HG03045 (cell line): ENCODE results near the gene IQCN.

Source experiments
- ATAC-seq: cut with Tn5 transposase; IDR thresholded peaks from one replicate; pipeline ENCODE4 v1.9.1; 2021; ENCODE audit warnings: mild to moderate bottlenecking, moderate library complexity; ENCODE audit not compliant: unreplicated experiment

IQCN gene

DNA sequence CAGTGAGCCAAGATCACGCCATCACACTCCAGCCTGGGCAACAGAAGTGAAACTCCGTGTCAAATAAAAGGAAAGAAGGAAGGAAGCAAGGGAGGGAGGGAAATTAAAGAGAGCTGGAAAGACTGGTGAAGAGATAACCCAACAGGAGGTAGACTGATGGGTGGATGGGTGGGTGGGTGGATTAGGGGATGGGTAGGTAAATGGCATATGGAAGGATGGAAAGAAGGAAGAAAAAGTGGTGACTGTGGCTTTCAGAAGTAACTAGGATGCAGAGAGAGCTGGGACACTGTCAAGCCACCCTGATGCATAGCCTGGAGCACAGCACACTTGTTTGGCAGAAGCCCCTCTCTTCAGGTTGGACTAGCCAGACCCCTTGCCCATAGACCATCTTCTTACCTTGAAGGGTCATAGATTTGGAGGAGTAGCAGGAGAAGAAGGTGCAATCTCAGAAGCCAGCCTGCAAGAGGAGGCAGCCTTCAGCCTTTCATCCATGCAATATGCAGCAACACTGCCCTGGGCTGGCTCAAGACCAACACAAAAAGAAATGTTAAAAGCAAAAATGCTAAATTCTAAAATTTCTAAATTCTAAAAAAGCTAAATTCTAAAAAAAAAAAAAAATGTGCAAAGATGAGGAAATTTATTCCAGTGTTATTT, 5.1 kb downstream of the IQCN start:
- no peak for ATAC-seq

DNA sequence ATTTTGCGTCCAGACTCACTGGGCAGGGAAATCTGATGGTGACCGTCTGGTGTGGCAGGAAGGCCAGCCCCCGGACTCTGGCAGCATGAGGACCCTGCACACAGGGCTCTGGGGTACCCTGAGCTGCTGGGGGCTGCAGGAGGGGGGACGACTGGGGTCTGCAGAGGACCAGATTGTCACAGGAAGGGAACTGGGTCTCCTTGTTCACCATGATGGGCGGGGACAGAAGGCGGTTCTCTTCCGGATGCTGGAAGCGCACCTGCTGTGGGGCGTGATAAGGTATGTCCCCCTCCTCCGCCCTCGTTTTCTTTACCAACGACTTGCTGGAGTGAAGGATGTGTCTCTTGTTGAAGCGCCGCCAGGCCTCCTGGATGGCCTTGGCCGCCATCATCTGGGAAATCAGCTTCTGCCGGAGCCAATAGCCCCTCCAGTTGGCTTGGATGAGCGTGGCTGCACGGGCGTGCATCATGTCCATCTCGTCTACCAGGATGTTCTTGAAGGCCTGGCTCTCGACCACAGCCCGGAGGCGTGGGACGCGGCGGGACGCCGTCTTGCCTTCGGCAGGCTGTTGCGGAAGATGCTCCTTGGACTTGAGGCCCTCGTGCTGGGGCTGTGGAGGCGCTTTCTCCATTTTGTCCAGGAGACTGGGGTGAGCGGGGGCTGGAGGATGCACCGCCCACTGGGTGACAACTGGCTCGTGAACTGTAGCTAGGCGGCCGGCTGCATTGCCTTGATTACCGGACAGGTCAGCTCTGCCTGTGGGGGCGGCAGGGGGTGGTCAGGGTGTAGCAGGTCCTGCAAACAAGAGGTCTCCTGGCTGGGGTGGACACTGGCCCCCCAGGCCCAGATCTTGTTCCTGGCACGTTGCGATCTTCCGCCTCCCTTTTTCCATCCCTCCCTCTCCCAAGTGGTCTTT, 7.2 kb downstream of the IQCN start:
- no peak for ATAC-seq

DNA sequence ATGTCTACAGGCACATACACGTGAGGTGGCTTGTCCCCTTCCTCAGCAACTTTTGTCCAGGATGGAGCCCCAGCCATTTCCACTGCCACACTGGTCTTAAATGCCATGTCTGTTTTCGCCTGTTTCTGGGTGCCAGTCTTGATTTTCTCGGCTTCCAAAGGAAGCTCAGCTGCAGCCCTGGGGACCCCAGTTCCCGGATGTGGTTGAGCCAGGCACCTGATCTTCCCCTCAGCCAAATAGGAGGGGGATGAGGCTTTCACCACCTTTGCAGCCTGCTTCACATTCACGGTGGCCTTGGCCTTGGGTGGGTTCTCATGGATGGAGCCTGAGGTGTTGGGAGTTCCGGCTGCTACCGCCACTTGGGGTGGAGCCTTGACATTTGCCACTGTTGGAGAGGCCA, 8.7 kb downstream of the IQCN start:
- ATAC-seq, result no peak

DNA sequence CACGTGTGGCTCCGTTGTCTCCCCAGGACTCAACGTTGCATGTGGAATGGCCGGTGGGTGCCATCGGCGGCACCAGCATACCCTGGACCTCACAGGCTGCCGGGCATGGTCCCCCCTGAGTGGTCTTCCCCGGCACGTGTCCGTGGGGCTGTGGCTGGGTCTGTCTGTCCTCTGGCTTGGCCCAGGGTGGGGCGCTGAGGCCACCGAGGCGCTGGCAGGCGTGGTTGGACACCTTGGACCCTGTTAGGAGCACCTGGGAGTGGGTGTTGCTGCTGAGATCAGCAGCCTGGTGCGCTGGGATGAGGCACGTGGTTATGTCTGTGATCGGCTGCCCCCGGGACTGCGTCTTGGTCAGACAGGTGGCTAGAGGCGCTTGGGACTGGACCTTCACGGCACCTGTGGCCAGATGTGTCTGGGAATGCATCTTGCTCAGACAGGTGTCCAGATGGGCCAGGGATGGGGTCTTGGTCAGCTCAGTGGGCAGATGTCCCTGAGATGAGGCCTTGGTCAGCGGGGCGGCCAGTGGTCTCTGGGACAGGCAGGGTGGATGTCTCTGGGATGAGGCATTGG, 9.2 kb downstream of the IQCN start:
- no peak for ATAC-seq

DNA sequence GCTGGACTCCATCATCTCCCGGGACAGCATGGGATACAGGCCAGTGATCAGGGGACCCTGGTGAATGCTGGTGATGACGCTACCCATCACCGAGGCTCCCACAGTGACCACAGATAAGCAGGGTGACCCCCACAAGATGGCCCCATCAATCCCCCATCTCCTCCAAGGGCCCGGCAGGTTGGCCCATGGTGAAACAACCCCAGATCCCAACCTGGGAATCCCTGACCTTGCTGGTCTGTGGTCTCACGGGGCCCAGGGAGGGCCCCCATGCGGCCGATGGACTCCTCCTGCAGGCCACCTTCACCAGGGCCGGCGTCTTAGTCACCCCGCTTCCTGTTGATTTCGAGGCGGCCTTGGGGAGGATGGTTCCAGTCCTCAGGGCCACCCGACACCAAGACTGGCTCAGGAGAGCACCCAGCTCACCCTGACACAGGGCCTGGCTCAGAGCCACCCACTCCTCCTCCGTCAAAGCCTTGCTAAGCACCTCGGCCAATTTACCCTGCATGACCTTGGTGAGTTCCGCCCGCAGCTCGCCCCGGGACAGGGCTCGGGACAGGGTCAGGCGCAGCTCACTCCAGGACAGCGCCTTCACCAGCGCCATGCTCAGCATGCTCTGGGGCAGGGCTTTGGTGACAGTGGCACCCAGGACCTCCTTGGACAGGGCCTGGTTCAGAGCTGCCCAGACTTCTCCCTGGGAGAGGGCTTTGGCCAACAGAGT, 10.0 kb downstream of the IQCN start:
- no peak for ATAC-seq

DNA sequence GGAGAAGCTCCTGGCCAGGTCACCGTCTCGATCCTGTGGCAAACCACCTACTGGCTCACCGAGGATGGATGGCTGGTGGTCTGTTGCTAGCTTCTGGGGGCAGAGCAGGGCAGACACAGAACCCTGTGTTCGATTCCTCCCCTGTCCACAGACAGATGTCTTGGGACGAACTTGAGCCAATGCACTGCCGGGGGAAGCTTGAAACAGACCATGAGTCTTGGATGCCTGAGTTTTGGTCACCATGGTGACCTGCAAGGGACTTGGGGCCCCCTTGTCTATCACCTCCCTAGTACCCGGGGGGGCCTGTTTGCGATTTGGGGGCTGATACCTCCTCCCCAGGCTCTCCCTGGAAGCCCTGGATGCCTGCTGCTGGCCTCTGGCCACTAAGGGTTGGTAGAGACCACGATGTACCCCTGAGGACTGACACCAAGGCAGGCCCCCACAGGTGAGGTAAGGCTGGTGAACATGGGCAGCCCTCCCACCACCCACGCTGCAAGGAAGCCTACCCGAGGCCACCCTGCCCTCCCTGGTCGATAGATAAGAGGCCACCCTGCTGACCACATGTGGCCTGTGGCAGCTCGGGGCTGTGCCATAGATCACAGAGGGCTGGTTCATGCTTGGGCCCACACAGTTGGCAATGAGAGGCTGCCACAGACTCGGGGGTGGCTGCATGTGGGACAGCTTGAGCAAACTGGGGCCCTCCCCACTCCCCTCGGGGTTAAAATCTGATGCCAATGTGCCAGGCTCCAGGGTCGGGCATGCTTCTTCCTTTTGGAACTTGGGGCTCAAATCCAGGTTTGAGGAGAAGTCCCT, 10.7 kb downstream of the IQCN start:
- no peak for ATAC-seq

DNA sequence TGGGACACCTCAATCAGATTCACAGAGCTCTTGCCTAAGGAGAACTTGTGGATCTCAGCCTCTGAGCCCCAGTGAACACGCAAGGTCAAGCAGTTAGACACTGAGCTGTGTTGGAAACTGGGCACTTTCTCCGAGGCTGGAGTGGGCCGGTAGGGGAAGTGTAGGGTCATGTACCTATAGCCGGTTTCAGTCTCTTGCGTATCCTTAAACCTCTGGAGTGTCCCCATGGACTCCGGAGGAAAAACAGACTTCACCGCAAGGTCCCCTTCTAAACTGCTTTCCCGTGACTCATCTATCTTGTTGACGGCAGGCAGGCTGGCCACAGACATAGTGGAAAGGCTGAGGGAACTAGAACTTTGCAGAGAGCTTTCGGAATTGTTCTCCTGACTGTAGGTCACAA, 11.3 kb downstream of the IQCN start:
- ATAC-seq, result no peak

DNA sequence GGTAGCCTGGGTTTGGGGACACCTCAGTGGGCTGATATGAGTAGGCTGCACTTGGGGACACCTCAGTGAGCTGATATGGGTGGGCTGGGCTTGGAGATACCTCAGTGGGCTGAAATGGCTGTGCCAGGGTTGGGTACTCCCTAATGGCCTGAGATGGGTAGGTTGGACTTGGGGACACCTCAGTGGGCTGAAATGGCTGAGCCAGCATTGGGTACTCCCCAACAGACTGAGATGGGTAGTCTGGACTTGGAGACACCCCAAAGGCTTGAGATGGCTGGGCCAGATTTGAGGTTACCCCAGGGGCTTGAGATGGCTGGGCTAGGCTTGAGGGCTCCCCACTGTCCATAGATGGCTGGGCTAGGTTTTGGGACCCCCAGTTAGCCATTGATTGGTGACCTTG, 12.1 kb downstream of the IQCN start:
- ATAC-seq, result no peak

DNA sequence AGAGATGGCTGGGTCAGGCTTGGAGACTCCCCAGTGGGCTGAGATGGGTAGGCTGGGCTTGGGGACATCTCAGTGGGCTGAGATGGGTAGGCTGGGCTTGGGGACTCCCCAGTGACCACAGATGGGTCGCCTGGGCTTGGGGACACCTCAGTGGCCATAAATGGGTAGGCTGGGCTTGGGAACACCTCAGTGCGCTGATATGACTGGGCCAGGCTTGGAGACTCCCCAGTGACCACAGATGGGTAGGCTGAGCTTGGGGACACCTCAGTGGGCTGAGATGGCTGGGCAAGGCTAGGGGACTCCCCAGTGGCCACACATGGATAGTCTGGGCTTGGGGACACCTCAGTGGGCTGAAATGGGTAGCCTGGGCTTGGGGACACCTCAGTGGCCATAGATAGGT, 12.8 kb downstream of the IQCN start:
- no peak for ATAC-seq

DNA sequence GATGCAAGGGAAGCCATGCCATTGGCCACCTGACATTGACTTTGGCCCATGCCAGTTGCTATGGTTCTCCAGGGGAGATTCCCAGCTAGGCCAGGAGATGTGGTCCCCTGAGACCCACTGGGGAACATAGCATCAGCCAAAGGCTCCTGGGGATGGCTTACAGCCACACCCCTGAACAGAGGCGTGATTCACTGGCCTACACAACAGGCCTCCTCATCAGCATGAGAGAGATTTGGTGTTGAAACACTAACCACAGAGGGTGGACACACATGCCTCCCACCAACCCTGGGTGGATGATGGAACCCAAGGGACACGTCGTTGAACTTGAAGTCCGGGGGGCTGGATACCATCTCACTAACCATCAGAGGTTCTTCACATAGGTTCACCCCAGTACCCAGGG, 14.4 kb downstream of the IQCN start:
- ATAC-seq, result no peak

DNA sequence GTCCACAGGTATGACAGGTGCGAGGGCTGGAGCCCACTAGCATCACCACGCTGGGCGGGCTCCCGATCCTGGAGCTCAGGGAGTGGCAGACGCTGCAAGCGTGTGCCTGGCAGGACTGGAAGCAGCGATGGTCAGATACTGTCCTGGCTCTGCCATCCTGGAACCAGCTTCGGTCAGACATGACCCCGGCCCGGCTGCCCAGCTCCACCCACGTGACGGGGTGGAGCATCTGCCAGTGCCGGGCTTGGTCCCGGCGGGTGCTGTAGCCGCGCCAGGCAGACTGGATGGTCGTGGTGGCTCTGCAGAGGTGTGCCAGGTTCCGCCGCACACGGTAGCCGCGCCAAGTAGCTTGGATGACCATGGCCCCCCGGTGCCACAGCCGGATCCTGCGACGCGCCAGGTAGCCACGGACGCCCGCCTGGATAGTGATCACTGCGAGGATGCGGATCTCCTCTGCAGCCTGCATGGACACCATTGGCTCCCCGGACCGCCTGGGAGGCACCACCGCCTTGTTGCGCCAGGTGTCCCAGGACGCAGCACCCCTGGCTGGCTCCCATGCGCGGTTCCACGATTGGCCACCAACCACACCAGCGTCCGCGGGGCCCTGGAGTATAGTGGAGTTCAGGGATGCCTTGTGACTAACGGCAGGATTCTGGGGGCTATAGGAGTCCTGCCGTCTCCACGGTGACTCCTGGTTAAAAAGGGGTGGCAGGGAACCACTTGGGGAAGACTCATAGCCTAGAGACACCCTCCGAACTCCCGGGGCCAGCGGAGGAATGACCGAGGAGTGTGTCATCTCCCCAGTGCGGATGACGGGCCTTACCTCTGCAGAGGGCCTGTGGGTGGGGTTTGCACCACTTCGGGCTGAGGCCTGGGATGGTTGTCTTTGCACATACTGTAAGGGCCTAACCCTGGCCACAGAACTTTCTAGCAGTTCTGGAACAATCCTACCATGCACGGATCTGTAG, 16.5 kb downstream of the IQCN start:
- no peak for ATAC-seq

DNA sequence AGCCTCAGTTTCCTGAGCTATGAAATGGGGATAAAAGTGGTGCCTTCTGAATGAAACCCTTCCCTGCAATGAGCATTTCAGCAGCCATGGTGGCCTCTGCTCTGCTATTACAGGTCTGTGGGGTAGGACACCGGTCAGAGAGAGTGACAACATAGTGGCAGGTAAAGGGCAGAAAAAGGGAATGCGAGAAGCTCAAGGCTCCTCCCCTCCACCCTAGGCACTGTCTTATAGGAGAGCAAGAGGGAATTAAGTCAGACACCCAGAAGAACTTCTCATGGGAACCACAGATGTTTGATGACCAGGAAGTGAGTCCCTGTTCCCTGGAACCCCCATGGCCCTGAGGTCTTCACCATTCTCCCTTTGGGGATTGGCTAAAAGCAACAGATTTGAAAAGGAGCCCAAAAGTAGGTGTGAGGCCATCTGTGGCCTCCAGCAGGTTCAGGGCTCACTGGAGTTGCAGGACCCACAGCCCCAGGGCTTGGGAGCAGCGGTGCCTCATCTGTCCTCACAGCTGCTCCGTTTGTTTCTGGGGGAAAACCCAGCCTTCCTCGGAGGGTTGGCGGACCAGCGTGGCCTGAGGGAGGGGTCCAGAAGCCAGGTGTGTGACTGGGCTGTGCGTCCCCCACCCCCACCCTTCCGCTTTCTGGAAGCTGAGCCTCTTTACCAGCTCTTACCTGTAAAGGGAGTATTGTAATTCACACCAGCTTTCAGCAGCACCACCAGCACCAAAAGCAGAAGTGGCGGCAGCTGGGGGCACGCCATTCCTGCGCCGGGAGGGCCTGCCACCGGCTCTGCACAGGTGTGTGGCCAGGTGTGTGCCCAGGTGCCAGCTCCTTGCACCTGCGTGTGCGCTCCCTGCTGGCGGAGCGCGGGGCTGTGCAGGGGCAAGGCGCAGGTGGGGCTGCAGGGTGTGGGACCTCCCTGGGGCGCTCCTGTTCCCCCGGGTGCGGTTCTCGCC, 19.4 kb downstream of the IQCN start:
- no peak for ATAC-seq

DNA sequence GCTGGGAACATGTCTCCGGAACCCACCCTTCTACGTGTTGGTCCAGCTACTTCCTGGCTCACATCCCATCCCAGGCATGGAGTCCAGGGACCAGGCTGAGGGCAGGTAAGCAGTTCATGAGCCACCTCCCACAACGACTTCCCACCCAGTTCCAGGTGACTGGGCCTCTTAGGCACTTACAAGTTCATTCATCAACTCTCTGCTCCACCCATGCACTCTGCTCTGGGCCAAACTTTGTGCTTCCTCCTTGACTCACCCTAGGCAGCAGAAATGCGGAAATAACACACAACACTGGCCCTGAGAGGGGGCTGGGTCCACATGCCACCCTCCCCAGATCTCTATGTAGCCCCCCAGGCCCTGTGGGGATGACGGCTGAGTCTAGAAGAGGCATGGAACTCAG, 20.5 kb downstream of the IQCN start:
- no peak for ATAC-seq

DNA sequence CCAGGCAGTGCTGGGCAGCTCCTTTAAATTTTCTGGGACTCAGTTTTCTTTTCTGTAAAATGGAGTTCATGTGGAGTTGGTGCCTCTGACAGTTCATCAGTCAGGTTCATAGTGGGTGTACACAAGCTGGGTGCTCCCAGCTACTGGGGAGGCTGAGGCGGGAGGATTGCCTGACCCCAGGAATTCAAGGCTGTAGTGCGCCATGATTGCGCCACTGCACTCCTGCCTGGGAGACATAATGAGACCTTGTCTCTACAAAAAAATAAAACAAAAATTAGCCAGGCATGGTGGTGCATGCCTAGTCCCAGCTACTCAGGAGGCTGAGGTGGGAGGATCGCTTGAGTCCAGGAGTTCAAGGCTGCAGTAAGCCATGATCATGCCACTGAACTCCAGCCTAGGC, 21.1 kb downstream of the IQCN start:
- ATAC-seq, result no peak

DNA sequence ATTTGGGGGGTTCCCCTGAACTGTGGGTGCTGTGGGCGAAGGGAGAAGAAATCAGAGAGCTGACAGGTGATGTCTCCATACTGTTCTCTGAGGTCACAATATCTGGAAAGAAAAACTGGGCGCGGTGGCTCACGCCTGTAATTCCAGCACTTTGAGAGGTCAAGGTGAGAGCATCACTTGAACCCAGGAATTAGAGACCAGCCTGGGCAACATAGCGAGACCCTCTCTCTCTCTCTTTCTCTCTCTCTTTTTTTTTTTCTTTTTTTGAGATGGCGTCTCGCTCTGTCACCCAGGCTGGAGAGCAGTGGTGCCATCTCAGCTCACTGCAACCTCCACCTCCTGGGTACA, 21.9 kb downstream of the IQCN start:
- ATAC-seq, result no peak

DNA sequence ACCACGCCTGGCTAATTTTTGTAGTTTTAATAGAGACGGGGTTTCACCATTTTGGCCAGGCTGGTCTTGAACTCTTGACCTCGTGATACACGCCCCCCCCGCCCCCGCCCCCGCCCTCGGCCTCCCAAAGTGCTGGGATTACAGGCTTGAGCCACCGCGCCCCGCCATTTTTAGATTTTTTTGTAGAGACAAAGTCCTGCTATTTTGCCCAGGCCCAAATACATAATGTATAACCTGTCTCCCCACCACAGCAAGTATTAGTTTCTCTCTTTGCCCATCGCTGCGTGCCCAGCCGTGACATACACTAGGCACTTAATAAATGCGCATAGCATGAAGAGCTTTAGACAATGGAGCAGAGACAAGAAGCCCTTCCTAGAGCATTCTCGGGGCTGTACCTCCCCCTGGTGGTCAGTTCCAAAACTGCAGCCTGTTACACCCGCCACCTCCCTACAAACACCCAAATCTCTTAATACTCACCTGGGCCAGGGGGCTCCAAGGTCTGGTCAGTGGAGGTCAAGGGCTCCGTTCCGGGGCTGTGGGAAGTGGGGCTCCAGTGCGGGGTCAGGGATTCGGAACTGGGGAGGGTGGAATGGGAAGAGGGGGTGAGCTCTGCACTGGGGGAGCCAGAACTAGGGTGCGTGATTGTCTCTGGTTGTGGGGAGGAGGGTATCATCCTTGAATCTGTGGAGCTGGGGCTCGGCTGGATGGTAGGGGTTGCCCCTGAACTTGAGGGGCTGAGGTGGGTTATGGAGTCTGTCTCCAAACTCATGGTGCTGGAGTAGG, 22.5 kb downstream of the IQCN start:
- no peak for ATAC-seq

DNA sequence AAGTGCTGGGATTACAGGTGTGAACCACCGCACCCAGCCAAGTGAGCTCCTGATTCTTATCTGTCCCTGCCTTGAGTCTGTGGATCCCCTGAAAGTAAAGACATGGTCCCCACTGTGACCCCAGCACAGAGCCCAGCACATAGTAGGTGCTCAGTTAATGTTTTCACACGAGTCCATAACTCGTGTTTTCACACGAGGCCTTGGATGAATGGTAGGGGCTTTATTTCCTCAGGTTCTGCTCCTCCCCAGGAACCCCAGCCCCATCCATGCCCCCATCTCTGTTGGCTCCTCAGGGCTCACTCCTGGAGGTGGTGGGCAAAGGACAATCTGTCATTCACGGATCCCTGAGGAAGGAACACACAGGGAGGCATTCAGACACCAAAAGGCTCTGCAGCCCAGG, 24.4 kb downstream of the IQCN start:
- no peak for ATAC-seq

DNA sequence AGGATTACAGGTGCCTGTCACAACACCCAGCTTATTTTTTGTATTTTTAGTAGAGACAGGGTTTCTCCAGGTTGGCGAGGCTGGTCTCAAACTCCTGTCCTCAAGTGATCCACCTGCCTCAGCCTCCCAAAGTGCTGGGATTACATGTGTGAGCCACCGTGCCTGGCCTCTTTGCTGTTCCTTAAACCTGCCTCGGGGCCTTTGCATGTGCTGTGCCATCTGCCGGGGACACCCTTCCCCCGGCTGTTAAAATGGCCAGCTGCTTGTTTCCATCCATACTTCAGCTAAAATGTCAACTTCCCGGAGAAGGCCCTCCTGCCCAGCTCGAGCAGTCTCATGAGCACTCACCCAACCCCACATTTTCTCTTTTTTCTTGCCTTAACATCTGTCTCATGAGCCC, 29.0 kb downstream of the IQCN start:
- ATAC-seq, result no peak
